HCT116 (cell line): ENCODE measurements around the gene ING4. TPM values are rescaled to one million over a fixed set of nuclear protein-coding genes. Genes with fewer than 3 reads are reported as not detected.

Experiments used
- ATAC-seq: fragments of 200-7000 bp; cut with Tn5 transposase; 2 replicates; pipeline ENCODE4 v1.9.1; 2020; ENCODE audit warnings: mild to moderate bottlenecking, moderate library complexity
- BruUV-seq: library from RNA; stranded (reverse); fragments of 400-500 nt; replicated peaks from 2 replicates; lab custom pipeline; 2021; lab: Mats Ljungman, UMichigan
- CTCF ChIA-PET: fragments of 300-600 bp; sonication (Branson Sonifier 250); formaldehyde crosslinking; loops from one replicate; lab custom pipeline; 2021; ENCODE audit warnings: antibody characterized with exemption; lab: Charles Lee
- POLR2A ChIA-PET: fragments of 300-600, 350-600 bp; sonication (Branson Sonifier 250); formaldehyde crosslinking; loops from one replicate; lab custom pipeline; 2021; ENCODE audit warnings: antibody characterized with exemption; lab: Charles Lee
- RAD21 ChIA-PET, 2 experiments: fragments of 300-600 bp; sonication (Branson Sonifier 250); formaldehyde crosslinking; loops; one replicate each; lab custom pipeline; 2023; ENCODE audit warnings: low total read pairs in 2 of 2; ENCODE audit not compliant: uncharacterized antibody in 2 of 2, unreplicated experiment in 2 of 2, low non-redundant PET in 1 of 2; lab: Charles Lee
- DNase-seq: peaks from one replicate; pipeline ENCODE4 v3.0.0-alpha.2; 2010; ENCODE audit warnings: low read depth, low spot score
- H2AFZ ChIP-seq: fragments of 200-600 bp; shearing (Covaris generic), sonication (generic); 2 replicates; pipeline ENCODE4 v1.6.1; 2017; ENCODE audit warnings: low read depth, mixed run types, mixed read lengths, antibody characterized with exemption, low read length; ENCODE audit not compliant: poor library complexity, severe bottlenecking
- H3K27ac ChIP-seq: 2 replicates; pipeline ENCODE4 v1.5.1; 2012; ENCODE audit warnings: low read depth, low read length
- H3K27me3 ChIP-seq: fragments of 200-600 bp; sonication (generic); 2 replicates; pipeline ENCODE4 v1.6.1; 2016; ENCODE audit warnings: mixed run types, low read length, mixed read lengths; ENCODE audit not compliant: insufficient read depth
- H3K36me3 ChIP-seq, 2 experiments: fragments of 200-500 bp in 1 of 2; fragments of 200-600 bp in 1 of 2; sonication (Bioruptor generic) in 1 of 2; sonication (generic) in 1 of 2; 2 replicates each; pipeline versions ENCODE4 v1.5.1 to v1.6.1; 2014 to 2016; ENCODE audit warnings: low read length in 2 of 2, inconsistent platforms in 1 of 2, mixed read lengths in 1 of 2, mixed run types in 1 of 2; ENCODE audit not compliant: insufficient read depth in 2 of 2, control insufficient read depth in 1 of 2
- H3K4me1 ChIP-seq, 2 experiments: fragments of 200-600 bp in 1 of 2; sonication (generic) in 1 of 2; 2 replicates each; pipeline versions ENCODE4 v1.5.1 to v1.6.1; 2012 to 2017; ENCODE audit warnings: low read length in 2 of 2, inconsistent platforms in 1 of 2, mild to moderate bottlenecking in 1 of 2, mixed read lengths in 1 of 2, mixed run types in 1 of 2, moderate library complexity in 1 of 2; ENCODE audit not compliant: insufficient read depth in 2 of 2, control insufficient read depth in 1 of 2
- H3K4me2 ChIP-seq: fragments of 200-600 bp; sonication (generic); 2 replicates; pipeline ENCODE4 v1.6.1; 2017; ENCODE audit warnings: mixed run types, low read length, mixed read lengths
- H3K4me3 ChIP-seq, 2 experiments: fragments of 200-600 bp in 1 of 2; sonication (generic) in 1 of 2; replicated peaks in 1 of 2; 2 replicates each; pipeline ENCODE4 v1.5.1; 2011 to 2016; ENCODE audit warnings: low read length in 2 of 2, control low read depth in 1 of 2, low read depth in 1 of 2, mild to moderate bottlenecking in 1 of 2, mixed read lengths in 1 of 2, mixed run types in 1 of 2
- H3K79me2 ChIP-seq: fragments of 200-600 bp; sonication (generic); 2 replicates; pipeline ENCODE4 v1.6.1; 2017; ENCODE audit warnings: mild to moderate bottlenecking, mixed run types, low read length, moderate library complexity, mixed read lengths; ENCODE audit not compliant: insufficient read depth
- H3K9ac ChIP-seq: fragments of 200-600 bp; sonication (generic); 2 replicates; pipeline ENCODE4 v1.6.1; 2016; ENCODE audit warnings: low read length, mixed read lengths
- H3K9me2 ChIP-seq: fragments of 200-600 bp; sonication (generic), shearing (Covaris generic); 2 replicates; pipeline ENCODE4 v1.6.1; 2017; ENCODE audit warnings: mixed run types, mild to moderate bottlenecking, moderate library complexity; ENCODE audit not compliant: insufficient read depth
- H3K9me3 ChIP-seq, 2 experiments: fragments of 200-500 bp in 1 of 2; fragments of 200-600 bp in 1 of 2; sonication (Bioruptor generic) in 1 of 2; sonication (generic) in 1 of 2; 2 replicates each; pipeline ENCODE4 v1.6.1; 2014 to 2017; ENCODE audit warnings: low read length in 2 of 2, mixed read lengths in 2 of 2, inconsistent platforms in 1 of 2, low read depth in 1 of 2, mild to moderate bottlenecking in 1 of 2, mixed run types in 1 of 2, moderate library complexity in 1 of 2; ENCODE audit not compliant: control insufficient read depth in 1 of 2, insufficient read depth in 1 of 2
- H4K20me1 ChIP-seq: fragments of 200-600 bp; sonication (generic), shearing (Covaris generic); 2 replicates; pipeline ENCODE4 v1.6.1; 2017; ENCODE audit warnings: mixed run types, mild to moderate bottlenecking, moderate library complexity; ENCODE audit not compliant: insufficient read depth
- CBX3 ChIP-seq: IDR thresholded peaks from 2 replicates; pipeline ENCODE4 v1.6.1; 2012; ENCODE audit warnings: low read depth
- CEBPB ChIP-seq: IDR thresholded peaks from 2 replicates; pipeline ENCODE4 v1.6.1; 2012; ENCODE audit warnings: low read depth
- EGR1 ChIP-seq: IDR thresholded peaks from 2 replicates; pipeline ENCODE4 v1.6.1; 2012; ENCODE audit warnings: low read depth
- ELF1 ChIP-seq: IDR thresholded peaks from 2 replicates; pipeline ENCODE4 v1.6.1; 2012; ENCODE audit warnings: low read depth, borderline replicate concordance
- EZH2 ChIP-seq: fragments of 200-600 bp; sonication (generic); IDR thresholded peaks from 2 replicates; pipeline ENCODE4 v1.6.1; 2017; ENCODE audit warnings: antibody characterized with exemption, mixed run types
- EZH2phosphoT487 ChIP-seq: fragments of 200-600 bp; IDR thresholded peaks from 2 replicates; pipeline ENCODE4 v1.6.1; 2018; ENCODE audit warnings: antibody characterized with exemption, borderline replicate concordance
- FOSL1 ChIP-seq: IDR thresholded peaks from 2 replicates; pipeline ENCODE4 v1.6.1; 2012; ENCODE audit warnings: low read depth
- POLR2A ChIP-seq: IDR thresholded peaks from 2 replicates; pipeline ENCODE4 v1.7.0; 2011; ENCODE audit warnings: borderline replicate concordance; ENCODE audit not compliant: insufficient read depth, insufficient read length; ENCODE audit errors: extremely low read depth
- POLR2AphosphoS5 ChIP-seq: IDR thresholded peaks from 2 replicates; pipeline ENCODE4 v1.6.1; 2011; ENCODE audit warnings: mild to moderate bottlenecking, low read depth, low read length, moderate library complexity
- RAD21 ChIP-seq: IDR thresholded peaks from 2 replicates; pipeline ENCODE4 v1.6.1; 2012; ENCODE audit warnings: low read depth, mild to moderate bottlenecking
- SRF ChIP-seq: IDR thresholded peaks from 2 replicates; pipeline ENCODE4 v1.6.1; 2012; ENCODE audit warnings: low read depth
- TCF7L2 ChIP-seq: IDR thresholded peaks from 2 replicates; pipeline ENCODE4 v1.7.0; 2011; ENCODE audit warnings: borderline replicate concordance, inconsistent platforms; ENCODE audit not compliant: insufficient read depth, insufficient read length; ENCODE audit errors: extremely low read depth
- ZFX ChIP-seq: fragments of 450-650 bp; IDR thresholded peaks from 2 replicates; pipeline ENCODE4 v1.6.1; 2017
- intact Hi-C: fragments of 100-400 bp; cut with micrococcal nuclease; formaldehyde crosslinking; loops from 2 replicates; pipeline ENCODE4 v1.10.0; 2022
- total RNA-seq: library from RNA; stranded (reverse); gene quantifications from one replicate; pipeline ENCODE4 v1.2.1, GENCODE V29; 2021; ENCODE audit not compliant: unreplicated experiment
- TF ChIP-seq, protein P1 (sequence below): IDR thresholded peaks from 2 replicates; pipeline ENCODE4 v1.6.1; 2012
- TF ChIP-seq, protein P2 (sequence below): IDR thresholded peaks from 2 replicates; pipeline ENCODE4 v1.6.1; 2012; ENCODE audit warnings: low read depth
- TF ChIP-seq, protein P3 (sequence below): IDR thresholded peaks from 2 replicates; pipeline ENCODE4 v1.6.1; 2012
- TF ChIP-seq, protein P4 (sequence below): IDR thresholded peaks from 2 replicates; pipeline ENCODE4 v1.6.1; 2011; ENCODE audit warnings: mild to moderate bottlenecking, low read length, moderate library complexity; ENCODE audit not compliant: insufficient replicate concordance; ENCODE audit errors: extremely low read depth

The ING4 gene
- total RNA-seq, 1 experiment from 2014 or later, result 17.9 TPM

DNA sequence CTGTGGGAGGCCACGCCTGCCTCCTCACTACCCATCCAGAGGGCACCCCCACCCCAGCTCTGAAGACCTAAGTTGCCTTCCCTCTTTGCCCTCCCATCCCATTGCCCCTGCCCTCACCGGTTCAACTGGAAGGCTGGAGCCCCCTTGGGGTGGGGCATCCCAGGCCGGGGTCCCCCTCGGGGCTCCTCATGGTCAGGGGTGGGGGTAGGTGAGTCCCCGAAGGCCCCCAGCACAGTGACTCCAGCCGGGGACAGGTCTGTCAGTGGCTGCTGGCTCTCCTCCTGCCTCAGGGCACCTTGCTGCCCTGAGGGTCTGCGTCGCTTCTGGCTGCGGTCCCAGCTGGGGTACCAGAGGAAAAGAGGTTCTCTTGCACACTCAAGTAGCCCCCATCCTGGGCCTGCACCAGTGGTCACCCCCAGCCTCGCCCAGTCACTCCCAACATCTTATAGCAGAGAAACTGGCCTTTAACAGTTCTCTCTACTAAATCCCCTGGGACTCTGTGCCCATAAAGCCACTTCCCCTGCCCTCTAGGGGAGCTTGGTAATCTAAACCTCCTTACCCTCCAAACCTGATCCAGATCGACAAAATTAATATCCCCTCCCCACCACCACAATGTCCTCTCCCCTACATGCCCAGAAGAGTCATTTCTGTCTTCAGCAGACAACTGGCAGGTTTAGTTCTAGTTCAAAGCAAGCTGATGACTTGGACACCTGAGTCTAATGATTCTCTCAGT, 32.6 kb upstream of the ING4 start:
- CTCF ChIA-PET, result no interaction called here
- ATAC-seq (no peak), DNase-seq (no peak)
- Histone ChIP-seq H3K36me3 (no peaks in the 10 kb centered on the region), H3K79me2 (peaks cover 5% of the 10 kb centered on the region; the same call in 1 of the 2 replicates), H3K4me2 (no peak overlapping the region), H3K4me3 (no peak overlapping the region), H3K27ac (no peak overlapping the region), H3K27me3 (no peaks in the 10 kb centered on the region), H3K9me3 (no peaks in the 10 kb centered on the region), H2AFZ (no peak overlapping the region), H3K9ac (no peak overlapping the region), H3K4me1 (peaks cover 0 to 9% of the 10 kb centered on the region in 2 experiments; a peak in 3 of 4 replicates), H3K9me2 (no peaks in the 10 kb centered on the region), H4K20me1 (no peaks in the 10 kb centered on the region)
- no TSS peak for BruUV-seq
- POLR2A ChIA-PET, result no interaction called here
- RAD21 ChIA-PET, result no interaction called here
- intact Hi-C loops, result loop anchor here (2.0 kb wide), 1 partner anchor 125 kb away; no protein-coding TSS in a partner anchor
- TF ChIP-seq SRF (no peak), TCF7L2 (no peak), POLR2A (no peak), EGR1 (no peak), FOSL1 (no peak), RAD21 (no peak), ZFX (no peak), ELF1 (no peak), EZH2 (no peak), EZH2phosphoT487 (no peak), POLR2AphosphoS5 (no peak; the same call in 1 of the 2 replicates), CBX3 (no peak), CEBPB (no peak)
- TF ChIP-seq, protein P1, sequence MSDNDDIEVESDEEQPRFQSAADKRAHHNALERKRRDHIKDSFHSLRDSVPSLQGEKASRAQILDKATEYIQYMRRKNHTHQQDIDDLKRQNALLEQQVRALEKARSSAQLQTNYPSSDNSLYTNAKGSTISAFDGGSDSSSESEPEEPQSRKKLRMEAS, result no peak
- TF ChIP-seq, protein P2, sequence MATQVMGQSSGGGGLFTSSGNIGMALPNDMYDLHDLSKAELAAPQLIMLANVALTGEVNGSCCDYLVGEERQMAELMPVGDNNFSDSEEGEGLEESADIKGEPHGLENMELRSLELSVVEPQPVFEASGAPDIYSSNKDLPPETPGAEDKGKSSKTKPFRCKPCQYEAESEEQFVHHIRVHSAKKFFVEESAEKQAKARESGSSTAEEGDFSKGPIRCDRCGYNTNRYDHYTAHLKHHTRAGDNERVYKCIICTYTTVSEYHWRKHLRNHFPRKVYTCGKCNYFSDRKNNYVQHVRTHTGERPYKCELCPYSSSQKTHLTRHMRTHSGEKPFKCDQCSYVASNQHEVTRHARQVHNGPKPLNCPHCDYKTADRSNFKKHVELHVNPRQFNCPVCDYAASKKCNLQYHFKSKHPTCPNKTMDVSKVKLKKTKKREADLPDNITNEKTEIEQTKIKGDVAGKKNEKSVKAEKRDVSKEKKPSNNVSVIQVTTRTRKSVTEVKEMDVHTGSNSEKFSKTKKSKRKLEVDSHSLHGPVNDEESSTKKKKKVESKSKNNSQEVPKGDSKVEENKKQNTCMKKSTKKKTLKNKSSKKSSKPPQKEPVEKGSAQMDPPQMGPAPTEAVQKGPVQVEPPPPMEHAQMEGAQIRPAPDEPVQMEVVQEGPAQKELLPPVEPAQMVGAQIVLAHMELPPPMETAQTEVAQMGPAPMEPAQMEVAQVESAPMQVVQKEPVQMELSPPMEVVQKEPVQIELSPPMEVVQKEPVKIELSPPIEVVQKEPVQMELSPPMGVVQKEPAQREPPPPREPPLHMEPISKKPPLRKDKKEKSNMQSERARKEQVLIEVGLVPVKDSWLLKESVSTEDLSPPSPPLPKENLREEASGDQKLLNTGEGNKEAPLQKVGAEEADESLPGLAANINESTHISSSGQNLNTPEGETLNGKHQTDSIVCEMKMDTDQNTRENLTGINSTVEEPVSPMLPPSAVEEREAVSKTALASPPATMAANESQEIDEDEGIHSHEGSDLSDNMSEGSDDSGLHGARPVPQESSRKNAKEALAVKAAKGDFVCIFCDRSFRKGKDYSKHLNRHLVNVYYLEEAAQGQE, result no peak
- TF ChIP-seq, protein P3, sequence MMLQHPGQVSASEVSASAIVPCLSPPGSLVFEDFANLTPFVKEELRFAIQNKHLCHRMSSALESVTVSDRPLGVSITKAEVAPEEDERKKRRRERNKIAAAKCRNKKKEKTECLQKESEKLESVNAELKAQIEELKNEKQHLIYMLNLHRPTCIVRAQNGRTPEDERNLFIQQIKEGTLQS, result no peak
- TF ChIP-seq, protein P4, sequence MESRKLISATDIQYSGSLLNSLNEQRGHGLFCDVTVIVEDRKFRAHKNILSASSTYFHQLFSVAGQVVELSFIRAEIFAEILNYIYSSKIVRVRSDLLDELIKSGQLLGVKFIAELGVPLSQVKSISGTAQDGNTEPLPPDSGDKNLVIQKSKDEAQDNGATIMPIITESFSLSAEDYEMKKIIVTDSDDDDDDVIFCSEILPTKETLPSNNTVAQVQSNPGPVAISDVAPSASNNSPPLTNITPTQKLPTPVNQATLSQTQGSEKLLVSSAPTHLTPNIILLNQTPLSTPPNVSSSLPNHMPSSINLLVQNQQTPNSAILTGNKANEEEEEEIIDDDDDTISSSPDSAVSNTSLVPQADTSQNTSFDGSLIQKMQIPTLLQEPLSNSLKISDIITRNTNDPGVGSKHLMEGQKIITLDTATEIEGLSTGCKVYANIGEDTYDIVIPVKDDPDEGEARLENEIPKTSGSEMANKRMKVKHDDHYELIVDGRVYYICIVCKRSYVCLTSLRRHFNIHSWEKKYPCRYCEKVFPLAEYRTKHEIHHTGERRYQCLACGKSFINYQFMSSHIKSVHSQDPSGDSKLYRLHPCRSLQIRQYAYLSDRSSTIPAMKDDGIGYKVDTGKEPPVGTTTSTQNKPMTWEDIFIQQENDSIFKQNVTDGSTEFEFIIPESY, result no peak
- TF ChIP-seq, all 23 proteins: peak for 0
